Stimulated activated CD8-positive, alpha-beta memory T cell treated with anti-CD3 and anti-CD28 coated beads, Interleukin-4, amount 100 ng/mL, for 24 hours (primary cell): ENCODE measurements around the gene TBC1D23.
"Not testable (repeated sequence)": the region's sequence is repeated elsewhere in the genome, so short reads cannot be mapped to it uniquely, and the experiment has no call there.

ENCODE experiments used
- DNase-seq: peaks from one replicate; pipeline ENCODE4 v3.0.0-alpha.2; 2020; ENCODE audit warnings: low read depth

The TBC1D23 gene

GRCh38 chr3:100306695-100307094, 45.9 kb downstream of the TBC1D23 start:
- DNase-seq, result no peak

- no peak for DNase-seq
Measured at GRCh38 chr3:100310355-100310965, 49.7 kb downstream of the TBC1D23 start.

GRCh38 chr3:100311011-100311410, 50.2 kb downstream of the TBC1D23 start:
- no peak for DNase-seq

- DNase-seq, result no peak
Measured at GRCh38 chr3:100316641-100317069, 55.9 kb downstream of the TBC1D23 start.

DNA sequence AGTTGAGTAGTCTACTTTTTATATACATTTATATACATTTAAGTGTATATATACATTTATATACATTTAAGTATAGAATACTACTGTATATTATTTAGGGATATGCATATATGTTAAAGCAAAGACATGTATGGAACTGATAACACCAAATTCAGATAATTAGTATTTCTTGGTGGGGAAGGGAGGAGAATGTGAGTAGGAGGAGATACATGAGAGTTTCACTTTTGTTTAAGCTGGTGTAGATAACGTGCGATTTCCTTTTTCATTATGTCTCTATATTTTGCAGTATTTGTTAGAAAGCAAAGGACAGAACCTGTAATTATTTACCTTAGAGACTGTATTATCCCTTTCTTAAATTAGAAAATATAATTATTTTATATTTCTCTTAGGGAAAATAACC, 57.1 kb downstream of the TBC1D23 start:
- no peak for DNase-seq

DNA sequence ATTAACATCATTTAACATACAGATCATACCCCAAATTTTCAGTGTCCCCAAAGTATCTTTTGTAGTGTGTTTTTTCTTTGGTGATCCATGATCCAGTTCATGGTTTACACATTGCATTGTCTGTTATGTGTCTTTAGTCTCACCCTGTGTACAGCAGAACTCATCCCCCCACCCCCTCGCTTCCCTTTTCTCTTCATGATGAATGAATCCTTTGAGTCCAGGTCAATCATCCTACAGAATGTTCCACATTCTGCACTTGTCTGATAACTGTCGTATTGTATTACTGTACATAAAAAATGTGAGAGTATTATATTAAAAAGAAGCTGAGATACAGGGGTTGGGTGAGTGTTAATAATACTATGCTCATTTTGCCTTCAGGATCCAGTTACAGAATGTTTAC, 59.2 kb downstream of the TBC1D23 start:
- no peak for DNase-seq

DNA sequence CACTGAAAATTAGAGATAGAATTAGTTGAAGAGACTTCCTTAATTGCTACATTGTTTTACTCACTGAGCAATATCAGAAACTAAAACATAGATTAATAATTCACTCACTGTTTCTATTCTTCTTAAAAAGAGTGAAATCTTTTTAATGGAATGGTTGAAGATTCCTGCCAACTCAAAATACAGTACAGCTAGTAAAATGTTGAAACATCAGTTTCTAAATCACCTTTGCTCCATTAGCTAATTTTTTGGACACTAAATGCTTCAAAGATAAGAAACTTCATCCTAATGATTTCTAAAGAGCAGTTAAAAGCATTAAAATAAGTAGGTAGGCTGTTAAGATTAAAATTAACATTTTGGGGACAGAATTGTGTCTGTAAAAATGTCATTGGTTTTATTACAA, 63.3 kb downstream of the TBC1D23 start:
- DNase-seq, result no peak

GRCh38 chr3:100325827-100326226, 65.0 kb downstream of the TBC1D23 start:
- DNase-seq, result no peak

DNA sequence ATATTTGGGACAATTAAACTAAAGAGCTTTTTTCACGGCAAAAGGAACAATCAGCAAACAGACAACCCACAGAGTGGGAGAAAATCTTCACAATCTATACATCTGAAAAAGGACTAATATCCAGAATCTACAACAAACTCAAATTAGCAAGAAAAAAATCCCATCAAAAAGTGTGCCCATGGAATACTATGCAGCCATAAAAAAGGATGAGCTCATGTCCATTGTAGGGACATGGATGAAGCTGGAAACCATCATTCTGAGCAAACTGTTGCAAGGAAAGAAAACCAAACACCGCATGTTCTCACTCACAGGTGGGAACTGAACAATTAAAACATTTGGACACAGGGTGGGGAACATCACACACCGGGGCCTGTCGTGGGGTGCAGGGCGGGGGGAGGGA, 66.6 kb downstream of the TBC1D23 start:
- DNase-seq, result not testable (repeated sequence)

GRCh38 chr3:100329800-100330489, 69.2 kb downstream of the TBC1D23 start:
- no peak for DNase-seq

- DNase-seq, result no peak
Measured at GRCh38 chr3:100330651-100331050, 69.9 kb downstream of the TBC1D23 start.

DNA sequence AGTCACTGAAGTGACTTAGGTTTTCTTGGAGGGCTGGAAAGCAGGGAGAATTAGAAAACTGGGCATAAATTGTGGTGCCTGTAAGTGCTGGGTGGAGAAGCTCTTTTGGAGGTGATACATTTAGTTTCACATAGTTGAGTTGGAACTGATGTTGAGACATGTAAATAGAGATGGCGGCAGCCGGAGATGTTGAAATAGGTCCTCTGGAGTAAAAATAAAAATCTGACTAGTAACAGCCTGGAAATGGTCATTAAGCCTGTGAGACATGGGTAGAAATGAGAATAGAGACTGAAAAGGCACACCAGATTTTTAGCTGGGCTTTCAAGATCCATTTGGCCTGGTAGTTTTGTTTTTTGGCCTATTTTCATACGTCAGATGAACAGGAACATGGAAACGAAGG, 70.9 kb downstream of the TBC1D23 start:
- no peak for DNase-seq

GRCh38 chr3:100333051-100333450, 72.3 kb downstream of the TBC1D23 start:
- DNase-seq, result no peak

GRCh38 chr3:100333970-100334487, 73.2 kb downstream of the TBC1D23 start:
- DNase-seq, result no peak

- peak; percentile 73 for DNase-seq
Measured at GRCh38 chr3:100334488-100335351, 73.9 kb downstream of the TBC1D23 start, which contains the start of gene NIT2. TSS of gene NIT2 (plus strand) at chr3:100334757. CDS start at chr3:100334792, 35 bp downstream.

GRCh38 chr3:100335434-100335833, 74.6 kb downstream of the TBC1D23 start:
- no peak for DNase-seq

DNA sequence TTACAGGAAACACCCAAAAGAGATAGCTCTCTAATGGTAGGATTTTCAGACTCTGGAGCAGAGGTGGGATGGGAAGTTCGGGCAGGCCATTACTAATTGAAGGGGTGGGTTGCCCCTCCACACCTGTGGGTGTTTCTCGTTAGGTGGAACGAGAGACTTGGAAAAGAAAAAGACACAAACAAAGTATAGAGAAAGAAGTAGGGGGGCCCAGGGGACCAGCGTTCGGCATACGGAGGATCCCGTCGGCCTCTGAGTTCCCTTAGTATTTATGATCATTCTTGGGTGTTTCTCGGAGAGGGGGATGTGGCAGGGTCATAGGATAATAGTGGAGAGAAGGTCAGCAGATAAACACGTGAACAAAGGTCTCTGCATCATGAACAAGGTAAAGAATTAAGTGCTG, 75.4 kb downstream of the TBC1D23 start:
- DNase-seq, result not testable (repeated sequence)

GRCh38 chr3:100338911-100339310, 78.1 kb downstream of the TBC1D23 start:
- DNase-seq, result no peak

DNA sequence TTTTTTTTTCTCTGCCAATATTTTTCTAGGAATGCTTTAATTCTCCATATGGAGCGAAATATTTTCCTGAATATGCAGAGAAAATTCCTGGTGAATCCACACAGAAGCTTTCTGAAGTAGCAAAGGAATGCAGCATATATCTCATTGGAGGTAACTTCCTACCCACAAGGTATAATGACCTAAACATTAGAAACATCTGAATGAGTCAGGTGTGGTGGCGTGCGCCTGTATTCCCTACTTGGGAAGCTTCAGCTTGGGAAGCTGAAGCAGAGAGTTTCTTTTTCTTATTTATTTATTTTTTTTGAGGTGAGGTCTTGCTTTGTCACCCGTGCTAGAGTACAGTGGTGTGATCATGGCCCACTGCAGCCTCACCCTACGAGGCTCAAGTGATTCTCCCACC, 79.0 kb downstream of the TBC1D23 start:
- no peak for DNase-seq

- DNase-seq, result no peak
Measured at GRCh38 chr3:100340527-100340926, 79.7 kb downstream of the TBC1D23 start.

- DNase-seq, result no peak
Measured at GRCh38 chr3:100348727-100349126, 87.9 kb downstream of the TBC1D23 start.

DNA sequence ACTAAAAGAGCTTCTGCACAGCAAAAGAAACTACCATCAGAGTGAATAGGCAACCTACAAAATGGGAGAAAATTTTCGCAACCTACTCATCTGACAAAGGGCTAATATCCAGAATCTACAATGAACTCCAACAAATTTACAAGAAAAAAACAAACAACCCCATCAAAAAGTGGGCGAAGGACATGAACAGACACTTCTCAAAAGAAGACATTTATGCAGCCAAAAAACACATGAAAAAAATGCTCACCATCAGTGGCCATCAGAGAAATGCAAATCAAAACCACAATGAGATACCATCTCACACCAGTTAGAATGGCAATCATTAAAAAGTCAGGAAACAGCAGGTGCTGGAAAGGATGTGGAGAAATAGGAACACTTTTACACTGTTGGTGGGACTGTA, 91.0 kb downstream of the TBC1D23 start:
- not testable (repeated sequence) for DNase-seq
